C4-2B (cell line): ENCODE measurements around the gene IDH3G.

Source experiments
- ZFX ChIP-seq: fragments of 450-650 bp; IDR thresholded peaks from 2 replicates; pipeline ENCODE4 v1.6.1; 2017
- TF ChIP-seq, protein P1 (sequence below): fragments of 450-650 bp; conservative IDR thresholded peaks from 2 replicates; pipeline ENCODE4 v1.5.1; 2017; ENCODE audit warnings: mild to moderate bottlenecking

DNA sequence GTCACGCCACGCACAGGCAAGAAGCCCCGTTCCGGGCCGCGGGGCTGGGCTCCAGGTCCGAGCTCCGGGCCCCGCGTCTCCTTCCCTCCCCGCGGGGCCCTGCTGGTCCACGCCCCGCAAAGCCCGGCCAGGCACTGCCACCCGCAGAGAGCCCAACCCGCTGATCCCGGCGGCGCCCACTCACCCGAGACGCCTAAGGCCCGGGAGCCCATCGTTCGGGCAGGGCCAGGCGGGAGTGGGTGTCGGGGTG lies 35.3 kb upstream of the IDH3G start:
- TF ChIP-seq, protein P1, sequence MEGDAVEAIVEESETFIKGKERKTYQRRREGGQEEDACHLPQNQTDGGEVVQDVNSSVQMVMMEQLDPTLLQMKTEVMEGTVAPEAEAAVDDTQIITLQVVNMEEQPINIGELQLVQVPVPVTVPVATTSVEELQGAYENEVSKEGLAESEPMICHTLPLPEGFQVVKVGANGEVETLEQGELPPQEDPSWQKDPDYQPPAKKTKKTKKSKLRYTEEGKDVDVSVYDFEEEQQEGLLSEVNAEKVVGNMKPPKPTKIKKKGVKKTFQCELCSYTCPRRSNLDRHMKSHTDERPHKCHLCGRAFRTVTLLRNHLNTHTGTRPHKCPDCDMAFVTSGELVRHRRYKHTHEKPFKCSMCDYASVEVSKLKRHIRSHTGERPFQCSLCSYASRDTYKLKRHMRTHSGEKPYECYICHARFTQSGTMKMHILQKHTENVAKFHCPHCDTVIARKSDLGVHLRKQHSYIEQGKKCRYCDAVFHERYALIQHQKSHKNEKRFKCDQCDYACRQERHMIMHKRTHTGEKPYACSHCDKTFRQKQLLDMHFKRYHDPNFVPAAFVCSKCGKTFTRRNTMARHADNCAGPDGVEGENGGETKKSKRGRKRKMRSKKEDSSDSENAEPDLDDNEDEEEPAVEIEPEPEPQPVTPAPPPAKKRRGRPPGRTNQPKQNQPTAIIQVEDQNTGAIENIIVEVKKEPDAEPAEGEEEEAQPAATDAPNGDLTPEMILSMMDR: no peak
- no peak for TF ChIP-seq ZFX
